IgD-negative memory B cell (primary cell): ENCODE results near the gene GORASP1. TPM values are rescaled to one million over a fixed set of nuclear protein-coding genes. Genes with fewer than 3 reads are reported as not detected.

Source experiments
- H3K27ac Mint-ChIP-seq, 3 donors: one replicate each; pipeline ENCODE4 v1.8.0; 2020 to 2022; ENCODE audit warnings: mild to moderate bottlenecking in 3 of 3, mixed read lengths in 3 of 3, moderate library complexity in 1 of 3
- H3K27me3 Mint-ChIP-seq: one replicate; pipeline ENCODE4 v1.8.0; 2021; ENCODE audit warnings: mixed read lengths
- H3K36me3 Mint-ChIP-seq: one replicate; pipeline ENCODE4 v1.8.0; 2020; ENCODE audit warnings: mild to moderate bottlenecking, mixed read lengths
- H3K4me1 Mint-ChIP-seq, 3 donors: one replicate each; pipeline ENCODE4 v1.8.0; 2020 to 2022; ENCODE audit warnings: mixed read lengths in 3 of 3, mild to moderate bottlenecking in 1 of 3
- H3K4me3 Mint-ChIP-seq, 4 donors: one replicate each; pipeline ENCODE4 v1.8.0; 2020 to 2022; ENCODE audit warnings: mild to moderate bottlenecking in 4 of 4, mixed read lengths in 4 of 4, moderate library complexity in 3 of 4
- H3K9me3 Mint-ChIP-seq, 3 donors: one replicate each; pipeline ENCODE4 v1.8.0; 2020 to 2021; ENCODE audit warnings: mixed read lengths in 3 of 3, mild to moderate bottlenecking in 1 of 3
- polyA plus RNA-seq: library from polyadenylated mRNA; unstranded; fragments of 300-500 nt; fragmentation: Illumina TruSeq; gene quantifications from one replicate; pipeline ENCODE4 v1.2.3, GENCODE V29; 2021

Gene GORASP1
- polyA plus RNA-seq, 1 donor from 2014 or later: 33.3 TPM

GRCh38 chr3:39104961-39105686 lies 2.3 kb downstream of the GORASP1 start:
- Mint-ChIP-seq H3K4me3 (peak overlapping the region in 2 of 4 donors; percentile 28 to 87), H3K27me3 (peaks cover 2% of the 10 kb centered on the region), H3K27ac (peak overlapping the region in 2 of 3 donors; percentile 69 to 85), H3K36me3 (no peaks in the 10 kb centered on the region), H3K4me1 (peaks cover 36 to 64% (median 56%) of the 10 kb centered on the region in 3 donors), H3K9me3 (no peaks in the 10 kb centered on the region)

GRCh38 chr3:39103791-39104552 lies 3.5 kb downstream of the GORASP1 start:
- Mint-ChIP-seq H3K4me1 (peaks cover 36 to 58% (median 49%) of the 10 kb centered on the region in 3 donors), H3K9me3 (no peaks in the 10 kb centered on the region), H3K4me3 (peak overlapping the region in 1 of 4 donors; percentile 87), H3K36me3 (no peaks in the 10 kb centered on the region), H3K27ac (peak overlapping the region in 2 of 3 donors; percentile 35 to 57), H3K27me3 (peaks cover 2% of the 10 kb centered on the region)

GRCh38 chr3:39103324-39103693 lies 4.1 kb downstream of the GORASP1 start:
- H3K27ac Mint-ChIP-seq: peak overlapping the region in 2 of 3 donors; percentile 35 to 57
- peak overlapping the region in 2 of 4 donors; percentile 8 to 28 for H3K4me3 Mint-ChIP-seq
- H3K4me1 Mint-ChIP-seq: peaks cover 32 to 52% (median 42%) of the 10 kb centered on the region in 3 donors
- peaks cover 2% of the 10 kb centered on the region for H3K27me3 Mint-ChIP-seq
- no peaks in the 10 kb centered on the region for H3K9me3 Mint-ChIP-seq
- no peaks in the 10 kb centered on the region for H3K36me3 Mint-ChIP-seq

DNA sequence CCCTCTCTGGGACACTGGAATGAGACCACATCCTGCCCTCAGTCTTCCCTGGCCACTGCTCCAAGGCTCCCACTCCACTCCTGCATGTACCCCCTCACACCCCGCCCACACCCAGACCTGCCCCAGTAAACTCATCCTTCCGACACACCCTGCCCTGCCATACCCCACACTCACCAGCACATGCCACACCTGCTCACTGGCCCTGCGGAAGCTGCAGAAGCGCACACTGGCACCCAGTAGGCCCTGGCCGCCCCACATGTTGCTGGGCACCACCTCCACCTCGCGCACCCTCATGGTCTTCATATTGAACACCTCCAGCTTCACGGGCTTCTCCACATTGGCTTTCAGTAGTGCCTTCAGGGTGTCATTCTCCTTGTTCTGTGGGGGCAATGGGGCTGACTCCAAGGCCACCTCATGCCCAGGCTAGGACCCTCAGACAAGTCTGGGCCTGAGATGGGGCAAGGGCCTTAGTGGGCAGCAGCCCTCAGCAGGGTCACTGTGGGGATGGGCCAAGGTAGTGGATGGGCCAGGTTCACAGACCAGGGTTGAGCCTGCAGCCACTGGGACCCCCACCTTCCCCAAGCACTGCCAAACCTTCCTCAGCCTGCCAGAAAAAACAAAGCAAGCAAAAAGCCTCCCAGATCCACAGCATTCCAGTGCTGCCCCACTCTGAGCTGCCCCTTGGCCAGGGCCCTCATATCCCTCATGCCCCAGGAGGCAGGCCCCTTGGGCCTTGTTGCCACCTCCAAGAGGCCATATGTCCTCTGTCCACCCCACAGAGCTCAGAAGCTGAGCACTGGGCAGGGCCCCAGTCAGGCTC lies 4.7 kb downstream of the GORASP1 start:
- Mint-ChIP-seq H3K9me3 (no peaks in the 10 kb centered on the region), H3K27ac (peak overlapping the region; percentile 35 to 64 (median 57)), H3K36me3 (no peaks in the 10 kb centered on the region), H3K4me1 (peaks cover 29 to 47% (median 36%) of the 10 kb centered on the region in 3 donors), H3K4me3 (peak overlapping the region in 2 of 4 donors; percentile 8 to 16), H3K27me3 (no peaks in the 10 kb centered on the region)

DNA sequence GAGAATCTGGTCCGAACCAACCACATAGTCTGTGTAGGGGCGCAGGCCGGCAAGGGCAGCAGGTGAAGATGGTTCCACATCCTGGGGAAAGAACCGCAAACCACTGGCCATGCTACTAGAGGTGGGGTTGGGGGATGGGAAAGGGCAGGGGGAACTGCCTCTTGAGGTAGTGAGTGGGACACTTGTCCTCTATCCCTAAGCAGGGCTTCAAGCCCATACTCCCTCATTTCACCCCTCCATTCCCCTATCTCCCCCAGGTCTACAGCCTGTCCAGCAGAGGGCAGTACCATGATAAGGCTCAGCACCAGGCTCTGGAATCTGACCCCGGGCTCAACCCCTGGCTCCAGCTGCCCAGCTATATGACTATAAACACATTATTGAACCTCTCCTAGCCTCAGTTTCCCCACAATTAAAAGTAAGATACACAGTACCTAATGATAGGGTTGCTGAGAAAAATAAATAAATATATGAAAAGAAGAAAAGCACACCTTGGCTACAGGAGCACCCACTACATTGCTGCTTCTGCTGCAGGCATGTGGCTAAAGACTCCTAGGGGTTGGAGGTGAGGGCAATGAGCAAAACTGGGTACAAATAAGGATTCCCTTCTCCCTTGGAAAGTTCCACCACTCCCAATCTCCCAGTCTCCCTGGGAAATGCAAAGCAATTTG lies 6.3 kb downstream of the GORASP1 start:
- Mint-ChIP-seq H3K4me1 (peaks cover 23 to 40% (median 29%) of the 10 kb centered on the region in 3 donors), H3K36me3 (no peaks in the 10 kb centered on the region), H3K9me3 (no peaks in the 10 kb centered on the region), H3K27ac (peak overlapping the region in 1 of 3 donors; percentile 77), H3K4me3 (peak overlapping the region in 1 of 4 donors; percentile 55), H3K27me3 (no peaks in the 10 kb centered on the region)

DNA sequence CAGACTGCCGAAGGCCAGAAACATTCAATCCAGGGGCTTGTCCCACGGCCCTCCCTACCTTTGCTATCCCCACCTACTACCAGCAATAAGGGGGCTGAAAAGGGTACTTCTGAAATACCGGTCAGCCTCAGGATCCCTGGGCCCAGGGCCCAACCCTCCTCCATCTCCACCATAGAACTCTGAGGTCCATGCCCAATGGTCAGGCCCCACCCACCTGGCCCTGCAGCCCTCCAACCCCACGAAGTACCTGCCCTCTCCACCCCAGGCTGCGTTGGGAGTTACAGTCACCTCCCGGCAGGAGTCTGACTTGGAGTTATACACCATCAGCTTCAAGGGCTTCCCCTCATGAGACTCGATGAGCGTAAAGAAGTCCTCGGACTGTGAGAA lies 6.9 kb downstream of the GORASP1 start:
- Mint-ChIP-seq H3K27me3 (no peaks in the 10 kb centered on the region), H3K27ac (peak overlapping the region in 1 of 3 donors; percentile 73), H3K36me3 (no peaks in the 10 kb centered on the region), H3K9me3 (no peaks in the 10 kb centered on the region), H3K4me1 (peaks cover 17 to 33% (median 22%) of the 10 kb centered on the region in 3 donors), H3K4me3 (no peak overlapping the region)

GRCh38 chr3:39099738-39100499 lies 7.5 kb downstream of the GORASP1 start:
- Mint-ChIP-seq H3K4me3 (no peak overlapping the region), H3K27ac (peak overlapping the region in 1 of 3 donors; percentile 73), H3K9me3 (no peaks in the 10 kb centered on the region), H3K4me1 (peaks cover 11 to 27% (median 16%) of the 10 kb centered on the region in 3 donors), H3K36me3 (no peaks in the 10 kb centered on the region), H3K27me3 (no peaks in the 10 kb centered on the region)

DNA sequence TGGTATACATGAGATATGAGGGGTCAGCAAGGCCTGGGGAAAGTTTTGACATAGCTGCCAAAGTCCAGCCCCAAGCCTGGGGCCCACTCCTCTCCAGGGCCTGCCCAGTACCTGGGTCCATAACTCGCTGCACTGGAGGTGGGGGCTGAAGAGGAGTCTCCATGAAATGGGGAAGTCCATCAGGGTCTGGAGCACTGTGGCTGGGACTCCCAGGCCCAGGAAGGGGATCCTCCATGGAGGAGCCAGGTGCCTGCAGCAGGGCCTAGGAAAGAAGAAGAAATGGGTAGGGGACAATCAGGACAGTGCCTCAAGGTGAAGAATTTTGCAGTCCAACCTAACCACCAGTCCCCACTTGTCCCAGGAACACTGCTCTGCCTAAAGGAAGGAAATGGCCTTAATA lies 8.2 kb downstream of the GORASP1 start:
- H3K4me3 Mint-ChIP-seq: no peak overlapping the region
- no peaks in the 10 kb centered on the region for H3K36me3 Mint-ChIP-seq
- peaks cover 10 to 25% (median 15%) of the 10 kb centered on the region in 3 donors for H3K4me1 Mint-ChIP-seq
- peak overlapping the region in 1 of 3 donors; percentile 16 for H3K27ac Mint-ChIP-seq
- H3K27me3 Mint-ChIP-seq: no peaks in the 10 kb centered on the region
- no peaks in the 10 kb centered on the region for H3K9me3 Mint-ChIP-seq

- Mint-ChIP-seq H3K9me3 (no peaks in the 10 kb centered on the region), H3K27ac (no peak overlapping the region), H3K4me3 (no peak overlapping the region), H3K27me3 (no peaks in the 10 kb centered on the region), H3K4me1 (peaks cover 10 to 22% (median 14%) of the 10 kb centered on the region in 3 donors), H3K36me3 (no peaks in the 10 kb centered on the region)
These were observed 8.9 kb downstream of the GORASP1 start for GRCh38 chr3:39098473-39099000.

DNA sequence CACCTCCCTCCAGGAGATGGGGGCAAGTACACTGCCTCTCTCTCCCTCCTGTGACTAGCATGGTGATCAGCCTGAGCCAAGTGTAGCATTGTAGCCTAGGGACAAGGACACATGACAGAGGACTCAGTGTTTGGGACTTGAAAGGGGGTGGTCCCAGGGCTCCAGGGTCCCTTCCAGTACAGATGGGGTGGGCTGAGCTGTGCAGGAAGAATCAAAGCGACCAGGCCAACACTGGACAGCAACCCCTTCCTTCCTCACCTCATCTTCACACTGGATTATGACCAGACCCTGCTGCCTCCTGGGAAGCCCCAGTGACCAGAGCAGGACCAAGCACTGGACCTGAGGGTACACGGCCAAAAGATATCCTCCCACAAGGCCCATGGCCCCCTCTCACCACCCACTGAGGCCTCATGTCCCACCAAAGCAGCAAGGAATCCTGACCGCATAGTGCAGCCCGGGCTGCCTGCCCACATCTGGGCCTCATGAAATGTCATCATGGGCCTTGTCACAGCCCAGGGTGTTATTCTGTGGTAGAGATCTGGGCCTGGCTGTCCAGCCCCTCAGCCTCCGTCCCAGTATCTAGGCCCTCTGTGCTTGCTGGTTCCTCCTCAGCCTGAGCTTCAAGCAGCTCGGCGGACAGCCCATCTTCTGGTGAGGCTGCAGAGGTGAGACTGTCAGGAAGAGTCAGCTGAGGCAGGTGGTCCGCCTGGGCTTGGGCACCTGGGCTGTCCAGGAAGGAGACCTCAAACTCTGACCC lies 9.5 kb downstream of the GORASP1 start:
- Mint-ChIP-seq H3K9me3 (no peaks in the 10 kb centered on the region), H3K36me3 (no peaks in the 10 kb centered on the region), H3K27ac (peak overlapping the region; percentile 31 to 81 (median 50)), H3K4me1 (peaks cover 10 to 17% (median 11%) of the 10 kb centered on the region in 3 donors), H3K27me3 (no peaks in the 10 kb centered on the region), H3K4me3 (no peak overlapping the region)

- Mint-ChIP-seq H3K4me3 (peak overlapping the region in 1 of 4 donors; percentile 35), H3K9me3 (no peaks in the 10 kb centered on the region), H3K27me3 (no peaks in the 10 kb centered on the region), H3K4me1 (peaks cover 6 to 8% (median 8%) of the 10 kb centered on the region in 3 donors), H3K27ac (peak overlapping the region; percentile 46 to 81 (median 69)), H3K36me3 (no peaks in the 10 kb centered on the region)
These were observed 10.7 kb downstream of the GORASP1 start for GRCh38 chr3:39096775-39097174.

DNA sequence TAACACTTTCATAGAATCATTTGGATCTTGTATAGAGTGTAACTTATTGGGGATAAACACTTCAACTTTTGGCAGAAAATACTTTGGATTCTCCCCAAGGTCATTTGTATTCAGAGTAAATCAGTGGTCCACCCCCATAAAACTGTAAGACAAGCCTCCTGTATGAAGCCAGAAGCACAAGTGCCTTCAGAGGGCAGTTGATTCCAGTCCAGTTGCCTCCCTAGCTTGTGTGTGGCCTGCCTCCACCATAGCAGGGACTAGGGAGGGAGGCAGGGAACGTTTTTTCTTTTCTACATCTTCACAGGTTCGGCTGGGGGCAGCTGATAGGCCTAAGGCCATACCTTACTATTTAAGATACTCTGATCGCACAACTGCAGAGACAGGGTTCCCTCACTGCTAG lies 11.6 kb downstream of the GORASP1 start:
- Mint-ChIP-seq H3K27me3 (no peaks in the 10 kb centered on the region), H3K9me3 (no peaks in the 10 kb centered on the region), H3K36me3 (no peaks in the 10 kb centered on the region), H3K4me3 (no peak overlapping the region), H3K27ac (no peak overlapping the region), H3K4me1 (no peaks in the 10 kb centered on the region)
